HEK293 (cell line): Measurements from ENCODE around the gene NOC2L.

Source experiments
- GLI4 ChIP-seq: fragments of 450-650 bp; formaldehyde crosslinking; IDR thresholded peaks from 2 replicates; pipeline ENCODE4 v1.5.1; 2016; ENCODE audit warnings: missing biosample characterization, missing genetic modification characterization
- GLIS1 ChIP-seq: fragments of 450-650 bp; formaldehyde crosslinking; IDR thresholded peaks from 2 replicates; pipeline ENCODE4 v1.5.1; 2016; ENCODE audit warnings: missing biosample characterization, missing genetic modification characterization
- GLIS2 ChIP-seq: fragments of 450-650 bp; formaldehyde crosslinking; IDR thresholded peaks from 2 replicates; pipeline ENCODE4 v1.5.1; 2016; ENCODE audit warnings: missing biosample characterization, missing genetic modification characterization
- HIC1 ChIP-seq: fragments of 450-650 bp; formaldehyde crosslinking; IDR thresholded peaks from 2 replicates; pipeline ENCODE4 v1.5.1; 2016; ENCODE audit warnings: missing biosample characterization, missing genetic modification characterization
- KLF1 ChIP-seq: fragments of 450-650 bp; formaldehyde crosslinking; IDR thresholded peaks from 2 replicates; pipeline ENCODE4 v1.5.1; 2016; ENCODE audit warnings: missing biosample characterization, missing genetic modification characterization
- PRDM1 ChIP-seq: fragments of 450-650 bp; formaldehyde crosslinking; IDR thresholded peaks from 2 replicates; pipeline ENCODE4; 2016; ENCODE audit warnings: missing biosample characterization, missing genetic modification characterization
- REPIN1 ChIP-seq: fragments of 450-650 bp; formaldehyde crosslinking; IDR thresholded peaks from 2 replicates; pipeline ENCODE4 v1.5.1; 2017; ENCODE audit warnings: missing biosample characterization, missing genetic modification characterization, low read depth
- SP2 ChIP-seq: fragments of 450-650 bp; formaldehyde crosslinking; IDR thresholded peaks from 2 replicates; pipeline ENCODE4 v1.5.1; 2016; ENCODE audit warnings: missing biosample characterization, missing genetic modification characterization
- SP3 ChIP-seq: fragments of 450-650 bp; formaldehyde crosslinking; IDR thresholded peaks from 2 replicates; pipeline ENCODE4 v1.5.1; 2016; ENCODE audit warnings: missing biosample characterization, missing genetic modification characterization
- SP7 ChIP-seq: fragments of 450-650 bp; formaldehyde crosslinking; IDR thresholded peaks from 2 replicates; pipeline ENCODE4 v1.5.1; 2016; ENCODE audit warnings: missing biosample characterization, missing genetic modification characterization
- WT1 ChIP-seq: fragments of 450-650 bp; formaldehyde crosslinking; IDR thresholded peaks from 2 replicates; pipeline ENCODE4 v1.5.1; 2016; ENCODE audit warnings: missing biosample characterization, missing genetic modification characterization
- ZBTB20 ChIP-seq: fragments of 450-650 bp; formaldehyde crosslinking; IDR thresholded peaks from 2 replicates; pipeline ENCODE4 v1.5.1; 2016; ENCODE audit warnings: missing biosample characterization, missing genetic modification characterization
- ZBTB26 ChIP-seq: fragments of 450-650 bp; formaldehyde crosslinking; optimal IDR thresholded peaks from 2 replicates; pipeline ENCODE3; 2016; ENCODE audit warnings: missing biosample characterization, mild to moderate bottlenecking, missing genetic modification characterization
- ZEB2 ChIP-seq: fragments of 450-650 bp; formaldehyde crosslinking; IDR thresholded peaks from 2 replicates; pipeline ENCODE4 v1.5.1; 2016; ENCODE audit warnings: missing biosample characterization, missing genetic modification characterization
- ZNF138 ChIP-seq: fragments of 450-650 bp; formaldehyde crosslinking; IDR thresholded peaks from 2 replicates; pipeline ENCODE4 v1.5.1; 2016; ENCODE audit warnings: missing biosample characterization, missing genetic modification characterization, borderline replicate concordance
- ZNF169 ChIP-seq: fragments of 450-650 bp; formaldehyde crosslinking; IDR thresholded peaks from 2 replicates; pipeline ENCODE4 v1.5.1; 2016; ENCODE audit warnings: missing biosample characterization, missing genetic modification characterization
- ZNF19 ChIP-seq: fragments of 450-650 bp; formaldehyde crosslinking; IDR thresholded peaks from 2 replicates; pipeline ENCODE4; 2016; ENCODE audit warnings: missing biosample characterization, missing genetic modification characterization, low read depth
- ZNF23 ChIP-seq: fragments of 450-650 bp; formaldehyde crosslinking; IDR thresholded peaks from 2 replicates; pipeline ENCODE4 v1.5.1; 2016; ENCODE audit warnings: missing biosample characterization, missing genetic modification characterization, borderline replicate concordance
- ZNF341 ChIP-seq: fragments of 450-650 bp; formaldehyde crosslinking; IDR thresholded peaks from 2 replicates; pipeline ENCODE4; 2016; ENCODE audit warnings: low read depth, missing biosample characterization, missing genetic modification characterization
- ZNF366 ChIP-seq: fragments of 450-650 bp; formaldehyde crosslinking; conservative IDR thresholded peaks from 2 replicates; pipeline ENCODE4 v1.5.1; 2016; ENCODE audit warnings: missing biosample characterization, missing genetic modification characterization
- ZNF391 ChIP-seq: fragments of 450-650 bp; formaldehyde crosslinking; IDR thresholded peaks from 2 replicates; pipeline ENCODE4 v1.5.1; 2016; ENCODE audit warnings: low read depth, missing biosample characterization, missing genetic modification characterization, borderline replicate concordance
- ZNF404 ChIP-seq: fragments of 450-650 bp; formaldehyde crosslinking; IDR thresholded peaks from 2 replicates; pipeline ENCODE4 v1.5.1; 2017; ENCODE audit warnings: missing biosample characterization, missing genetic modification characterization
- ZNF416 ChIP-seq: fragments of 450-650 bp; formaldehyde crosslinking; IDR thresholded peaks from 2 replicates; pipeline ENCODE4 v1.5.1; 2016; ENCODE audit warnings: missing biosample characterization, missing genetic modification characterization
- ZNF555 ChIP-seq: fragments of 450-650 bp; formaldehyde crosslinking; conservative IDR thresholded peaks from 2 replicates; pipeline ENCODE4 v1.5.1; 2017; ENCODE audit warnings: missing biosample characterization, mild to moderate bottlenecking, missing genetic modification characterization, inconsistent platforms
- ZNF600 ChIP-seq: fragments of 450-650 bp; formaldehyde crosslinking; IDR thresholded peaks from 2 replicates; pipeline ENCODE4 v1.5.1; 2016; ENCODE audit warnings: missing biosample characterization, missing genetic modification characterization
- ZSCAN23 ChIP-seq: fragments of 450-650 bp; formaldehyde crosslinking; IDR thresholded peaks from 2 replicates; pipeline ENCODE4 v1.5.1; 2016; ENCODE audit warnings: missing biosample characterization, missing genetic modification characterization
- ZSCAN4 ChIP-seq: fragments of 450-650 bp; formaldehyde crosslinking; IDR thresholded peaks from 2 replicates; pipeline ENCODE4 v1.5.1; 2017; ENCODE audit warnings: missing biosample characterization, missing genetic modification characterization
- ZXDB ChIP-seq: fragments of 450-650 bp; formaldehyde crosslinking; IDR thresholded peaks from 2 replicates; pipeline ENCODE4 v1.5.1; 2016; ENCODE audit warnings: missing biosample characterization, missing genetic modification characterization

Gene NOC2L

GRCh38 chr1:966704-967300 lies 7.7 kb upstream of the NOC2L start (continued):
- TF ChIP-seq ZBTB20 (tag by site-specific recombination), result peak; percentile 71; the same call in 1 of the 2 replicates
- 0 out of 2 replicates have a peak, but pooled peaks have one; percentile 39 for TF ChIP-seq ZNF391
- no peak for TF ChIP-seq ZNF555 (tag by site-specific recombination)
- peak; percentile 30; the same call in 1 of the 2 replicates for TF ChIP-seq ZXDB (tag by site-specific recombination)
- TF ChIP-seq ZSCAN4 (tag by site-specific recombination), result no peak
- TF ChIP-seq ZEB2 (tag by site-specific recombination), result peak; percentile 71
- TF ChIP-seq ZSCAN23 (tag by site-specific recombination), result no peak
- peak; percentile 72 for TF ChIP-seq GLIS2 (tag by site-specific recombination)
- no peak for TF ChIP-seq GLI4 (tag by site-specific recombination)
- TF ChIP-seq ZNF600 (tag by site-specific recombination), result peak; percentile 88
- TF ChIP-seq ZNF23 (tag by site-specific recombination), result no peak
- peak; percentile 70; the same call in 1 of the 2 replicates for TF ChIP-seq ZNF341 (tag by site-specific recombination)
- 0 out of 2 replicates have a peak, but pooled peaks have one; percentile 71 for TF ChIP-seq KLF1 (tag by site-specific recombination)
- no peak for TF ChIP-seq ZNF169 (tag by site-specific recombination)
- TF ChIP-seq WT1, result 0 out of 2 replicates have a peak, but pooled peaks have one; percentile 8
- TF ChIP-seq REPIN1, result peak; percentile 47; the same call in 1 of the 2 replicates
- peak; percentile 64 for TF ChIP-seq SP2
- no peak for TF ChIP-seq ZNF19
- no peak for TF ChIP-seq ZNF404 (tag by site-specific recombination)
- 0 out of 2 replicates have a peak, but pooled peaks have one; percentile 10 for TF ChIP-seq HIC1 (tag by site-specific recombination)
- peak; percentile 52; the same call in 1 of the 2 replicates for TF ChIP-seq GLIS1 (tag by site-specific recombination)
- TF ChIP-seq SP7, result peak; percentile 64
- peak; percentile 72 for TF ChIP-seq PRDM1 (tag by site-specific recombination)
- TF ChIP-seq ZNF416, result no peak
- TF ChIP-seq SP3, result peak; percentile 22; the same call in 1 of the 2 replicates
- peak; percentile 87 for TF ChIP-seq ZBTB26 (tag by site-specific recombination)
- no peak for TF ChIP-seq ZNF138
- TF ChIP-seq ZNF366 (tag by site-specific recombination), result no peak
